DND-41 (cell line): ENCODE data around the gene ACTR3C.
"Not testable (repeated sequence)": the region's sequence is repeated elsewhere in the genome, so short reads cannot be mapped to it uniquely, and the experiment has no call there.

Experiments
- CTCF ChIP-seq: IDR thresholded peaks from 2 replicates; pipeline ENCODE4 v1.5.1; 2012; ENCODE audit warnings: borderline replicate concordance, low read length, moderate library complexity, mild to moderate bottlenecking; ENCODE audit not compliant: poor library complexity, severe bottlenecking; ENCODE audit errors: extremely low read depth
- EZH2 ChIP-seq: IDR thresholded peaks from 3 replicates; pipeline ENCODE4 v1.6.1; 2012; ENCODE audit warnings: borderline replicate concordance, low read depth, mild to moderate bottlenecking, moderate library complexity, low read length, inconsistent platforms; ENCODE audit not compliant: severe bottlenecking

- TF ChIP-seq CTCF, EZH2: not testable (repeated sequence)
Measured at GRCh38 chr7:150220673-150221181, 102.6 kb downstream of the ACTR3C start.
